OCI-LY7 (cell line): ENCODE results near the gene SEC61B.

Source experiments
- CTCF ChIP-seq: fragments of 200-600 bp; sonication (generic); conservative IDR thresholded peaks from 2 replicates; pipeline ENCODE4 v1.5.1; 2014; ENCODE audit warnings: mild to moderate bottlenecking, antibody characterized with exemption, low read length, moderate library complexity, mixed read lengths
- EZH2phosphoT487 ChIP-seq: fragments of 200-600 bp; sonication (generic); IDR thresholded peaks from 2 replicates; pipeline ENCODE4 v1.6.1; 2018; ENCODE audit warnings: low read depth, borderline replicate concordance, mild to moderate bottlenecking, mixed run types, antibody characterized with exemption, low read length, moderate library complexity, mixed read lengths

DNA sequence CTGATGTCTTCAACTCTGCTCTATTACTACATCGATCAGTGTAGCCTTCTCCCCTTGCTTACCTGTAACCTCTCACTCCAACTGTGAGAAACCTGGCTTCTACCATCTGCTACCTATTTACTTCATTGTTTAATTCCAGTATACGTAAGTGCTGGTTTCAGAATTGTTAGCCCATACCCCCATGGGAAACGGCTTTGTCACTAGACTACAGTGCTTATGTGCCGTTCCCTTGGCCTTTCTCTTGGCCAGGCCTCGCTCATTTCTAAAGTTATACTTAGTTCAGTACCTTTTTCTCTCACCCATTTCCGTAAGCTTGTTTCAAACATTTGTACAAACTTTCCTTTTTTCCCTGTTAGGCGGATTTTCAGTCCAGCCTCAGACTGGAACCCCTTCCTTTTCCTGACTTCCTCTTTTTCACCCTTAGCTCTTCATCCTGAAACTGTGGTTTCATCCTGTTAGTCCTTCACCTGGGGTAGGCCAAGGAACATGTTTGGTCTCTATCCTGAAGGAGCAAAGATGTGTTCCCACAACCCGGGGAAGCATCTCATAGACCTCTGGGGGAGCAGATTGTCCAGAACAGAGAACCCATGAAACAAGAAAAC is 22.0 kb upstream of the SEC61B start:
- TF ChIP-seq EZH2phosphoT487 (no peak), CTCF (no peak)
